Lung (tissue), 12 donors: ENCODE results near the gene HEPHL1. TPM values are rescaled to one million over a fixed set of nuclear protein-coding genes. Genes with fewer than 3 reads are reported as not detected.

Source experiments
- ATAC-seq: fragments of 200-7000 bp; cut with Tn5 transposase; one replicate; pipeline ENCODE4 v1.9.1; 2020; ENCODE audit warnings: moderate number of reproducible peaks; ENCODE audit not compliant: insufficient read depth, low FRiP score
- DNase-seq, 3 donors: peaks; one replicate each; pipeline ENCODE4 v3.0.0-alpha.2; 2013 to 2017
- H3K27ac ChIP-seq, 2 donors: one replicate each; pipeline ENCODE4 v1.5.1; 2013; ENCODE audit warnings: mild to moderate bottlenecking in 2 of 2, moderate library complexity in 2 of 2, control low read depth in 1 of 2, inconsistent platforms in 1 of 2, low read depth in 1 of 2, low read length in 1 of 2
- H3K27me3 ChIP-seq, 3 donors: one replicate each; pipeline ENCODE4 v1.5.1; 2013; ENCODE audit warnings: low read length in 2 of 3; ENCODE audit not compliant: control insufficient read depth in 3 of 3, insufficient read depth in 3 of 3
- H3K36me3 ChIP-seq, 4 donors: one replicate each; pipeline ENCODE4 v1.5.1; 2013; ENCODE audit warnings: low read length in 4 of 4, mild to moderate bottlenecking in 1 of 4, moderate library complexity in 1 of 4; ENCODE audit not compliant: control insufficient read depth in 4 of 4, insufficient read depth in 4 of 4
- H3K4me1 ChIP-seq, 5 donors: one replicate each; pipeline ENCODE4 v1.5.1; 2013; ENCODE audit warnings: low read length in 5 of 5, mild to moderate bottlenecking in 2 of 5, moderate library complexity in 1 of 5; ENCODE audit not compliant: control insufficient read depth in 5 of 5, insufficient read depth in 5 of 5
- H3K4me3 ChIP-seq: one replicate; pipeline ENCODE4 v1.5.1; 2013; ENCODE audit warnings: mild to moderate bottlenecking, control low read depth, moderate library complexity
- H3K9ac ChIP-seq, 2 donors: one replicate each; pipeline ENCODE4 v1.5.1; 2013; ENCODE audit warnings: low read length in 2 of 2, control low read depth in 1 of 2; ENCODE audit not compliant: insufficient read depth in 1 of 2
- H3K9me3 ChIP-seq, 4 donors: one replicate each; pipeline ENCODE4 v1.5.1; 2013; ENCODE audit warnings: low read length in 3 of 4, mild to moderate bottlenecking in 1 of 4, moderate library complexity in 1 of 4; ENCODE audit not compliant: control insufficient read depth in 4 of 4, insufficient read depth in 3 of 4
- WGBS, 2 donors: extraction: QIAGEN DNeasy Blood & Tissue Kit; methylation state at CpG; one replicate each; pipeline ENCODE4 v1.1.7; 2013; 5-methylcytosine and 5-hydroxymethylcytosine counted together
- polyA plus RNA-seq, 2 donors: library from polyadenylated mRNA; stranded (reverse); fragments of 200-250 nt; gene quantifications; one replicate each; pipeline ENCODE4 v1.2.1, GENCODE V29; 2013
- total RNA-seq, 2 donors: library from RNA; depleted of rRNA in 1 of 2; stranded (reverse); fragments of >200 nt in 1 of 2; gene quantifications; one replicate each; pipeline ENCODE4 v1.2.1, GENCODE V29; 2014 to 2021
- TF ChIP-seq, protein P1 (sequence below): IDR thresholded peaks from 2 replicates; pipeline ENCODE4 v1.5.1; 2012; ENCODE audit warnings: mild to moderate bottlenecking; ENCODE audit errors: control extremely low read depth, extremely low read depth
- donor health status: control.
- donor health status: control.
- donor health status: Bipolar disorder and iron deficiency.
- donor health status: healthy.
- donor health status: DM: yes; HTN: yes; CAD: no.

The HEPHL1 gene
- total and polyA plus RNA-seq, 4 donors: not detected

GRCh38 chr11:94034207-94034606 lies 13.1 kb downstream of the HEPHL1 start:
- Histone ChIP-seq H3K4me1 (no peaks in the 10 kb centered on the region), H3K27me3 (no peaks in the 10 kb centered on the region), H3K9ac (no peak overlapping the region), H3K9me3 (peaks cover 0 to 5% (median 0%) of the 10 kb centered on the region in 4 donors), H3K36me3 (no peaks in the 10 kb centered on the region), H3K4me3 (no peak overlapping the region), H3K27ac (no peak overlapping the region)
- ATAC-seq: no peak
- WGBS, 2 donors: 0 to 45% methylated on average over 1 of the region's 1 CpG
- TF ChIP-seq, protein P1, sequence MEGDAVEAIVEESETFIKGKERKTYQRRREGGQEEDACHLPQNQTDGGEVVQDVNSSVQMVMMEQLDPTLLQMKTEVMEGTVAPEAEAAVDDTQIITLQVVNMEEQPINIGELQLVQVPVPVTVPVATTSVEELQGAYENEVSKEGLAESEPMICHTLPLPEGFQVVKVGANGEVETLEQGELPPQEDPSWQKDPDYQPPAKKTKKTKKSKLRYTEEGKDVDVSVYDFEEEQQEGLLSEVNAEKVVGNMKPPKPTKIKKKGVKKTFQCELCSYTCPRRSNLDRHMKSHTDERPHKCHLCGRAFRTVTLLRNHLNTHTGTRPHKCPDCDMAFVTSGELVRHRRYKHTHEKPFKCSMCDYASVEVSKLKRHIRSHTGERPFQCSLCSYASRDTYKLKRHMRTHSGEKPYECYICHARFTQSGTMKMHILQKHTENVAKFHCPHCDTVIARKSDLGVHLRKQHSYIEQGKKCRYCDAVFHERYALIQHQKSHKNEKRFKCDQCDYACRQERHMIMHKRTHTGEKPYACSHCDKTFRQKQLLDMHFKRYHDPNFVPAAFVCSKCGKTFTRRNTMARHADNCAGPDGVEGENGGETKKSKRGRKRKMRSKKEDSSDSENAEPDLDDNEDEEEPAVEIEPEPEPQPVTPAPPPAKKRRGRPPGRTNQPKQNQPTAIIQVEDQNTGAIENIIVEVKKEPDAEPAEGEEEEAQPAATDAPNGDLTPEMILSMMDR: no peak
- DNase-seq: no peak

GRCh38 chr11:94036096-94036495 lies 14.9 kb downstream of the HEPHL1 start:
- H3K4me3 ChIP-seq: no peak overlapping the region
- H3K36me3 ChIP-seq: no peaks in the 10 kb centered on the region
- WGBS, 2 donors: 88 to 98% methylated on average over 2 of the region's 2 CpGs
- TF ChIP-seq, protein P1: no peak
- no peak overlapping the region for H3K9ac ChIP-seq
- ATAC-seq (no peak), DNase-seq (no peak)
- H3K27me3 ChIP-seq: no peaks in the 10 kb centered on the region
- H3K27ac ChIP-seq: no peak overlapping the region
- H3K9me3 ChIP-seq: peaks cover 0 to 2% (median 0%) of the 10 kb centered on the region in 4 donors
- H3K4me1 ChIP-seq: no peaks in the 10 kb centered on the region

DNA sequence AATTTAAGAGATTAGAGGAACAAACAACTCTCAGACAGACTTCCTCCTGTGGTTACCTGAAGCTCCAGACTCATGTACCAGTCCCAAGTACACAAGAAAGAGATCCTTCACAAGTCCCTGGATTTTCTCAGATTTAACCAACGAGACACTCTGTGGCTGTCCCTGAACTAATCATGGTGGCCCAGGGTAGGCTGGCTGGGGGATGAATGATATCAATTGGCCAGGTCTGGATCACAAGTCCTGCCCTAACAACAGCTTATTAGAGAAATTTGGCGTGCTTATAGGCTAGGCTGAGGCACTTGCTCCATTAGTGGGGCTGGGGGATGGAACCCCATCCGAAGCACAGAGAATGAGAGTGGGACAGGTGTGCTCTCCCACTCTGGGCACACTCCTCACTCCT lies 22.1 kb downstream of the HEPHL1 start:
- Histone ChIP-seq H3K36me3 (no peaks in the 10 kb centered on the region), H3K27ac (no peak overlapping the region), H3K4me3 (no peak overlapping the region), H3K9ac (no peak overlapping the region), H3K9me3 (no peaks in the 10 kb centered on the region), H3K27me3 (no peaks in the 10 kb centered on the region), H3K4me1 (no peaks in the 10 kb centered on the region)
- TF ChIP-seq, protein P1: no peak
- no peak for ATAC-seq
- WGBS, 2 donors: 62 to 67% methylated on average over 3 of the region's 3 CpGs
- DNase-seq: no peak

DNA sequence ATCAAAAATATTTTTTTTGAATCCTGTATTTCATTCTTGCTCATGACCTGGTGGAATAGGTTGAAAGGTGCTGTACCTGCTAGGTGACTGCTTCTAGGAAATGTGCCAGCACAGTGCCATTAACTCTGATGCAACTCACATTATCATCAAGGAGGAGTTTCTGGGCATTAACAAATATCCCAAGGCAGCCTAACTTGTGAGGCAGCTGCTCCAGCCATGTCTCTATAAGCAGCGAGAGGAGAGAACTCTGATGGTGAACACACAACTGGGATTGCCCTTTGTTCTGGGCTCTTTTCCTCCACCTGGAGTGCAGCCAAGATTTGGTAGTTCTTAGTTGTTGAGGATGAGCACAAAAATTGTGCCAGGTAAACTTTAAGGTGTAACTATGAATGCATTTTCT lies 25.6 kb downstream of the HEPHL1 start:
- no peaks in the 10 kb centered on the region for H3K27me3 ChIP-seq
- no peak overlapping the region for H3K9ac ChIP-seq
- no peak for ATAC-seq

More for the DNA sequence above, 25.6 kb downstream of the HEPHL1 start:
- H3K4me3 ChIP-seq: no peak overlapping the region
- no peaks in the 10 kb centered on the region for H3K4me1 ChIP-seq
- H3K36me3 ChIP-seq: no peaks in the 10 kb centered on the region
- TF ChIP-seq, protein P1: no peak
- 65 to 72% methylated on average over 1 of the region's 1 CpG for WGBS, 2 donors
- DNase-seq: no peak
- no peaks in the 10 kb centered on the region for H3K9me3 ChIP-seq
- no peak overlapping the region for H3K27ac ChIP-seq
